Astrocyte (in vitro differentiated cells and primary cell): ENCODE measurements around the gene IER3.
"Not testable (repeated sequence)": the region's sequence is repeated elsewhere in the genome, so short reads cannot be mapped to it uniquely, and the experiment has no call there.

Experiments used
- CTCF ChIP-seq: IDR thresholded peaks from 2 replicates; pipeline ENCODE4 v1.5.1; 2011; ENCODE audit warnings: low read depth, mild to moderate bottlenecking, inconsistent platforms, low read length, moderate library complexity; ENCODE audit not compliant: insufficient read depth
- EZH2 ChIP-seq: IDR thresholded peaks from 2 replicates; pipeline ENCODE4 v1.6.1; 2012; ENCODE audit warnings: mild to moderate bottlenecking, low read length, inconsistent platforms; ENCODE audit not compliant: insufficient read depth

DNA sequence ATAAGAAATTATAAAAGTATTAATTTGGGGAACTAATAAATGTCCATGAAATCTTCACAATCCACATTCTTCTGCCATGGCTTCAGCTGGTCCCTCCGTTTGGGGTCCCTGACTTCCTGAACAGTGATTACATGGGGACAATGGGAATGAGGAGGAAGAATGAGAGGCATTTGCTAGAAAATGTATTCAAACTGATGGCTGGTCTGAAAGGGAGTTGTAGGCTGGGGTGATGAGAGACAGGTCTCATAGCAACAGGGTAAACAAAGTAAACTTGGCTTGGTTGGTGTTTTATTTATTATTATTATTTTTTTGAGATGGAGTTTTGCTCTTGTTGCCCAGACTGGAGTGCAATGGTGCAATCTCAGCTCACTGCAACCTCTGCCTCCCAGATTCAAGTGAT lies 21.1 kb upstream of the IER3 start:
- TF ChIP-seq CTCF, EZH2: not testable (repeated sequence)
